Cardiac fibroblast (primary cell): Measurements from ENCODE around the gene ACTR3.

ENCODE experiments used
- DNase-seq, 2 donors: peaks; one replicate each; pipeline versions ENCODE4 v3.0.0 to v3.0.0-alpha.2; 2010; ENCODE audit warnings: low read depth in 2 of 2
- H3K4me3 ChIP-seq, 2 donors: replicated peaks in 1 of 2; 1 replicate in 1 of 2; 2 replicates in 1 of 2; pipeline ENCODE4 v1.5.1; 2011; ENCODE audit warnings: low read depth in 2 of 2, low read length in 2 of 2, mild to moderate bottlenecking in 2 of 2, moderate library complexity in 1 of 2
- CTCF ChIP-seq: IDR thresholded peaks from one replicate; pipeline ENCODE4 v1.5.1; 2011; ENCODE audit warnings: low read depth, mild to moderate bottlenecking, low read length, inconsistent platforms

ACTR3 gene

GRCh38 chr2:113973810-113974209 lies 83.9 kb downstream of the ACTR3 start:
- no peak for TF ChIP-seq CTCF
- no peak for DNase-seq
- H3K4me3 ChIP-seq: no peak overlapping the region

DNA sequence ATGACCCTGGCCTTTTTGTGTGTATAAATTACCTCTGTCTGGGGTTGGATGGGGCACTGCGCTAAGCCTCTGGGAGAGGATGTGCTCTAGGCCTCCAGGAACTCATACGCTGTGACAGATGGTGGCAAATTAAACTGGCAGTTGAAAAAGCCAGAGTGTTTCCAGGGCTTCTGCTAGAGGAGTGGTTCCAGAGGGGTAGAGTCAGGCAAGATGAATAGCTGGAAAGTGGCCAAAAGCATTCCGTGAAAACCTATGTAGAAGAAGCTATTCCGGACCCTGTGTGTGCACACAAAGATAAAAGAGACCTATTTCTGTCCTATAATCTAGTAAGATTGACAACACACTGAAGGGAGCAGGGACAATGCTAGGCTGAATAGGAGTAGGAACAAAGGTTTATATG lies 84.8 kb downstream of the ACTR3 start:
- peak in 1 of 2 donors; percentile 11 for DNase-seq
- TF ChIP-seq CTCF: no peak
- no peak overlapping the region for H3K4me3 ChIP-seq

DNA sequence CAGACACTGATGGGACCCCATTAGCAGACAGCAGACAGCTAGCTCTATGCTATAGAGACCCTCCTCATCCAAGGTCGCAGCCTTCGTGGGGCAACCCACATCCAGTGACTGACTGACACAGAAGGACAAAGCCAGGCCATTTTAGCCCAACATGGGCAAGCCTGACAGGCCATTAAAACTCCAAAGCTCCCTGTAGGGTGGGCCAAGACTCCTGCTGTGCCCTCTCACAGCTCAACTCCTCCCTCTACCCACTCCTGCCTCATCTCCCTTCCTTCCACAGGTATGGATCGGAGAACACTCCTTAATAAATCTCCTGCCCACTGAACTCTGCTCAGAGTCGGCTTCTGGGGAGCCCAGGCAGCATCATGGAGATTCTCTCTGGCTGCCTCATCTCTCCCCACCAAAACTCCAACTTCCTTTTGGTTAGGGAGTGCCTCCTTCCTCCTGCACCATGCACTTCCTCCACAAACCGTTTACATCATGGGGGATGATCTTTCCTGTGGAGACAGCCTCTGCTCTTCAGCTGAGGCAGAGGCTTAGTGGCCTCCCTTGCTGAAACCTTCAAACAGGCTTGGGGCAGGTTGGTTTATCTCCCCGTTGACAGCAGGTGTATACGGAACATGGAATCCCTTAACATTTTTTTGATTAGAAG lies 86.5 kb downstream of the ACTR3 start:
- DNase-seq: no peak

GRCh38 chr2:113977060-113977659 lies 87.3 kb downstream of the ACTR3 start:
- DNase-seq: no peak
- no peak overlapping the region for H3K4me3 ChIP-seq
- no peak for TF ChIP-seq CTCF

More for the DNA sequence above, 86.5 kb downstream of the ACTR3 start:
- no peak overlapping the region for H3K4me3 ChIP-seq
- TF ChIP-seq CTCF: no peak

DNA sequence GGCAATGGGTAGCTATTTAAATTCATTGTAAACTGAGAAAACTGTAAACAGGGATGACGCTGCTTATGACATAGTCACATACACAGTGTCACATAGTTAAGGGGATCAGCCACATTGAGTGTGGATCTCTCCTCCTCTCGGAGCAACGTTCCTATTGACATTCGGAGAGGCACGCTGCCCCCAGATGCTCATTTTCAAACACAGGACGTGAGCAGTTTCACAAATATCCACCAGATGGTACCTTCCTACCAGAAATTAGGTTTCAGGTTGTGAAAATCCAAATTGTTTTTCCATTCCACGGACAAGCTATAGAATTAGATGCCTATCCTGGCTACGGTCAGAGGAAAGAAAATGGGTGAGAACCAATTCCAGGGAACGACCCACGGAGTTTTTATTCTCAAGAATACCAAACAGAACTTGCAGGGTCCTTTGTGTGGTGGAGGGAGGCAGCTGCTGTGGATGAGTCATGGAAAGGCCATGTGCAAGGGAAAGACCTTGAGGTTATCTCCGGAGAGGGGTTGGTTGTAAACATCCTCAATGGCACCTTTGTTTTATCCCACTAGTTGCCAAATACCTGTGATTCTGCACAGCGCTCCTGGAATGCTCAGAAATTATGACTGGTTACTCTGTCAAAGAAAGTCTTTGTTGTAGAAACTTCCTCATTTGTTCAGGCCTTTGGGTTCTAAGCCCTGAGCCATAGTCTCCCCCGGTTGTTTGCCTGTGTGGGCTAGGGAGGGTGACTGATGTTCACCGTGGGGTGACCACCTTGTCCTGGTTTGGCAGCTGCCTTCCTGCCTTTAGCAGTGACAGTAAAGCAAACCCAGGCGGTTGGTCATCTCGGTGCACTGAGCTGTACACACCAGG lies 88.0 kb downstream of the ACTR3 start:
- no peak overlapping the region for H3K4me3 ChIP-seq
- peak; percentile 58 to 68 for DNase-seq
- peak; percentile 42 for TF ChIP-seq CTCF

DNA sequence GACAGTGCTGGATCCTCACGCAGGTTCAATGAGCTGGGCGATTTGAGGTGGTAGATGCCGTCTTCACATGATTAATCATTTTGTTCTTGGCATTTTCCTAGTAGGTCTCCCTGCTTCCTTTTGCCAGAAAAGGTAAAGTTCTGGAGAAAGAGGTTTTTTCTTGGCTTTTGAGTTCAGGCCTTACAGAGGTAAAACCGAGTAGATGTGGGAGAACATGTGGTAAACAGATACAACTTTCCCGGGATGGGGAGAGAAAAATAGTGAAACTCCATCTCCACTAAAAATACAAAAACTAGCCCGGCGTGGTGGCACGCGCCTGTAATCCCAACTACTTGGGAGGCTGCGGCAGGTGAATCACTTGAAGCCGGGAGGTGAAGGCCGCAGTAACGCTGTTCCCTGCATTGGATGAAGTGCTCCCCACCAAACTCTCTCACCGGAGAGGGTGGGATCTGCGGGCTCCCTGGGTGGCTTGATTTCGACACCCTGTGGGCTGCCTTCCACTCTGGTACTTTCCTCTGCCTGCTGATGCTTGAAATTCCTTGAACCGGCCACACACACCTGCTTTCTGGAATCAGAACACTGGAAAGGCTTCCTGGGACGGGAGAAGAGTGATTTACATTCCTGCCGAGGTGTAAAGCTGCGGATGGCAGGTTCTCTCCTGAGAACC lies 88.8 kb downstream of the ACTR3 start:
- no peak for TF ChIP-seq CTCF
- no peak overlapping the region for H3K4me3 ChIP-seq
- no peak for DNase-seq
